ENCODE measurements around the gene SLC7A7. TPM values are rescaled to one million over a fixed set of nuclear protein-coding genes. Genes with fewer than 3 reads are reported as not detected.
"Not testable (repeated sequence)": the region's sequence is repeated elsewhere in the genome, so short reads cannot be mapped to it uniquely, and the experiment has no call there.

The SLC7A7 gene
- polyA plus RNA-seq, 1 donor from 2014 or later: not detected

- Histone ChIP-seq H3K27ac (ENCODE audit: low read length) (no peak overlapping the region), H3K9ac (ENCODE audit: low read length) (no peak overlapping the region), H3F3A (ENCODE audit: insufficient read depth, low read length, poor library complexity, severe bottlenecking) (no peaks in the 10 kb centered on the region), H3K79me2 (replicated peaks; ENCODE audit: insufficient read depth, low read length) (no peaks in the 10 kb centered on the region), H3K9me2 (ENCODE audit: insufficient read depth, low read length) (no peaks in the 10 kb centered on the region), H3K4me3 (ENCODE audit: low read length) (no peak overlapping the region), H3K4me2 (ENCODE audit: low read length) (no peak overlapping the region), H3K36me3 (ENCODE audit: insufficient read depth, low read length) (no peaks in the 10 kb centered on the region), H3K27me3 (ENCODE audit: insufficient read depth, low read depth, low read length) (no peaks in the 10 kb centered on the region), H2AFZ (ENCODE audit: low read depth, low read length) (no peak overlapping the region), H4K20me1 (ENCODE audit: insufficient read depth) (no peaks in the 10 kb centered on the region), H3K9me3 (ENCODE audit: low read length) (no peaks in the 10 kb centered on the region)
- TF ChIP-seq RAD21 (conservative IDR thresholded peaks at IDR 0.05) (no peak), MXI1 (conservative IDR thresholded peaks at IDR 0.05; ENCODE audit: poor library complexity, severe bottlenecking) (no peak), EP300 (conservative IDR thresholded peaks at IDR 0.05; ENCODE audit: poor library complexity, severe bottlenecking) (no peak)
These were observed 39.9 kb upstream of the SLC7A7 start for GRCh38 chr14:22854963-22855724.

GRCh38 chr14:22854296-22854695 is 39.1 kb upstream of the SLC7A7 start:
- H3K27me3 ChIP-seq (ENCODE audit: insufficient read depth, low read depth, low read length); H3K4me2 ChIP-seq (ENCODE audit: low read length): not testable (repeated sequence)

GRCh38 chr14:22852940-22853767 is 37.9 kb upstream of the SLC7A7 start:
- Histone ChIP-seq H3K4me2 (ENCODE audit: low read length) (no peak overlapping the region), H3K9me2 (ENCODE audit: insufficient read depth, low read length) (no peaks in the 10 kb centered on the region), H3K9me3 (ENCODE audit: low read length) (no peaks in the 10 kb centered on the region), H4K20me1 (ENCODE audit: insufficient read depth) (no peaks in the 10 kb centered on the region), H3F3A (ENCODE audit: insufficient read depth, low read length, poor library complexity, severe bottlenecking) (no peaks in the 10 kb centered on the region), H2AFZ (ENCODE audit: low read depth, low read length) (no peak overlapping the region), H3K4me3 (ENCODE audit: low read length) (peak overlapping the region; percentile 45), H3K27ac (ENCODE audit: low read length) (no peak overlapping the region), H3K27me3 (ENCODE audit: insufficient read depth, low read depth, low read length) (no peaks in the 10 kb centered on the region), H3K79me2 (replicated peaks; ENCODE audit: insufficient read depth, low read length) (no peaks in the 10 kb centered on the region), H3K9ac (ENCODE audit: low read length) (no peak overlapping the region), H3K36me3 (ENCODE audit: insufficient read depth, low read length) (no peaks in the 10 kb centered on the region)
- TF ChIP-seq REST (IDR thresholded peaks at IDR 0.05; ENCODE audit: borderline replicate concordance) (no peak), EZH2 (IDR thresholded peaks at IDR 0.05; ENCODE audit: borderline replicate concordance, insufficient read depth, low read length, poor library complexity, severe bottlenecking) (no peak), RAD21 (conservative IDR thresholded peaks at IDR 0.05) (peak; percentile 73), MXI1 (conservative IDR thresholded peaks at IDR 0.05; ENCODE audit: poor library complexity, severe bottlenecking) (peak; percentile 33), EP300 (conservative IDR thresholded peaks at IDR 0.05; ENCODE audit: poor library complexity, severe bottlenecking) (no peak), TAF1 (IDR thresholded peaks at IDR 0.05; ENCODE audit: low read depth) (no peak), POLR2AphosphoS5 (IDR thresholded peaks at IDR 0.05) (no peak), CTCF (IDR thresholded peaks at IDR 0.05; ENCODE audit: poor library complexity, severe bottlenecking) (peak; percentile 74), SMC3 (conservative IDR thresholded peaks at IDR 0.05; ENCODE audit: poor library complexity) (peak; percentile 75)

More at GRCh38 chr14:22854296-22854695, 39.1 kb upstream of the SLC7A7 start:
- H3K9me3 ChIP-seq (ENCODE audit: low read length); H3K36me3 ChIP-seq (ENCODE audit: insufficient read depth, low read length); H3K9me2 ChIP-seq (ENCODE audit: insufficient read depth, low read length); H3K4me3 ChIP-seq (ENCODE audit: low read length); H2AFZ ChIP-seq (ENCODE audit: low read depth, low read length); H3K79me2 ChIP-seq (replicated peaks; ENCODE audit: insufficient read depth, low read length); H4K20me1 ChIP-seq (ENCODE audit: insufficient read depth); H3F3A ChIP-seq (ENCODE audit: insufficient read depth, low read length, poor library complexity, severe bottlenecking); H3K27ac ChIP-seq (ENCODE audit: low read length); H3K9ac ChIP-seq (ENCODE audit: low read length): not testable (repeated sequence)

Data from neural cell (in vitro differentiated cells).